ENCODE measurements around the gene RHBDF1.

- TF ChIP-seq POLR2A (IDR thresholded peaks at IDR 0.05), result no peak
- TF ChIP-seq CTCF (IDR thresholded peaks at IDR 0.05 in 8 of 11, conservative IDR thresholded peaks at IDR 0.05 in 3 of 11), result no peak
- peak in 2 of 3 donors; percentile 32 to 69 for TF ChIP-seq POLR2AphosphoS5 (IDR thresholded peaks at IDR 0.05)
Observed at GRCh38 chr16:86483-86952, 14.1 kb upstream of the RHBDF1 start.
